ENCODE results near the gene CENPT. TPM values are rescaled to one million over a fixed set of nuclear protein-coding genes. Genes with fewer than 3 reads are reported as not detected.
A peak's percentile ranks its signal among the peaks of the same experiment; 100 is the strongest.

CENPT gene
- total and polyA plus RNA-seq, 2 of the 13 experiments (the other 11 are each of a cell fraction or from before 2014, with no cell fraction given), result 40.9 to 43.3 TPM

- TF ChIP-seq, protein P1, sequence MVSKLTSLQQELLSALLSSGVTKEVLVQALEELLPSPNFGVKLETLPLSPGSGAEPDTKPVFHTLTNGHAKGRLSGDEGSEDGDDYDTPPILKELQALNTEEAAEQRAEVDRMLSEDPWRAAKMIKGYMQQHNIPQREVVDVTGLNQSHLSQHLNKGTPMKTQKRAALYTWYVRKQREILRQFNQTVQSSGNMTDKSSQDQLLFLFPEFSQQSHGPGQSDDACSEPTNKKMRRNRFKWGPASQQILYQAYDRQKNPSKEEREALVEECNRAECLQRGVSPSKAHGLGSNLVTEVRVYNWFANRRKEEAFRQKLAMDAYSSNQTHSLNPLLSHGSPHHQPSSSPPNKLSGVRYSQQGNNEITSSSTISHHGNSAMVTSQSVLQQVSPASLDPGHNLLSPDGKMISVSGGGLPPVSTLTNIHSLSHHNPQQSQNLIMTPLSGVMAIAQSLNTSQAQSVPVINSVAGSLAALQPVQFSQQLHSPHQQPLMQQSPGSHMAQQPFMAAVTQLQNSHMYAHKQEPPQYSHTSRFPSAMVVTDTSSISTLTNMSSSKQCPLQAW (CRISPR knock-in tag; IDR thresholded peaks at IDR 0.05), result peak; percentile 94; the same call in 1 of the 2 replicates
- peak; percentile 96 for TF ChIP-seq ZFY (CRISPR knock-in tag; IDR thresholded peaks at IDR 0.05)
- TF ChIP-seq POLR2A (IDR thresholded peaks at IDR 0.05; ENCODE audit: insufficient read depth in 1 of 2, low read depth in 2 of 2, low read length in 2 of 2), result peak in 1 of 2 experiments; percentile 68; a peak in 1 of 4 replicates
- no peak for TF ChIP-seq AHDC1 (CRISPR knock-in tag; IDR thresholded peaks at IDR 0.05; ENCODE audit: borderline replicate concordance)
- TF ChIP-seq, protein P2, sequence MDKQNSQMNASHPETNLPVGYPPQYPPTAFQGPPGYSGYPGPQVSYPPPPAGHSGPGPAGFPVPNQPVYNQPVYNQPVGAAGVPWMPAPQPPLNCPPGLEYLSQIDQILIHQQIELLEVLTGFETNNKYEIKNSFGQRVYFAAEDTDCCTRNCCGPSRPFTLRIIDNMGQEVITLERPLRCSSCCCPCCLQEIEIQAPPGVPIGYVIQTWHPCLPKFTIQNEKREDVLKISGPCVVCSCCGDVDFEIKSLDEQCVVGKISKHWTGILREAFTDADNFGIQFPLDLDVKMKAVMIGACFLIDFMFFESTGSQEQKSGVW (CRISPR knock-in tag; IDR thresholded peaks at IDR 0.05; ENCODE audit: borderline replicate concordance), result no peak
- no peak; the same call in 1 of the 2 replicates for TF ChIP-seq MTF2 (CRISPR knock-in tag; IDR thresholded peaks at IDR 0.05; ENCODE audit: borderline replicate concordance)
- TF ChIP-seq ZNF468 (CRISPR knock-in tag; IDR thresholded peaks at IDR 0.05), result no peak
- no peak for TF ChIP-seq PCBP1 (IDR thresholded peaks at IDR 0.05; ENCODE audit: borderline replicate concordance, low read depth, low read length)
- TF ChIP-seq ZEB1 (IDR thresholded peaks at IDR 0.05; ENCODE audit: insufficient replicate concordance, low read depth), result peak; percentile 37
- peak; percentile 66 for TF ChIP-seq PPARG (CRISPR knock-in tag; conservative IDR thresholded peaks at IDR 0.05)
- 0 out of 2 replicates have a peak, but pooled peaks have one; percentile 39 for TF ChIP-seq POGZ (CRISPR knock-in tag; IDR thresholded peaks at IDR 0.05)
- TF ChIP-seq KDM6A (CRISPR knock-in tag; IDR thresholded peaks at IDR 0.05; ENCODE audit: low read depth), result no peak
- TF ChIP-seq IRX3 (CRISPR knock-in tag; IDR thresholded peaks at IDR 0.05; ENCODE audit: borderline replicate concordance, low read depth), result 0 out of 2 replicates have a peak, but pooled peaks have one; percentile 6
- TF ChIP-seq, protein P3, sequence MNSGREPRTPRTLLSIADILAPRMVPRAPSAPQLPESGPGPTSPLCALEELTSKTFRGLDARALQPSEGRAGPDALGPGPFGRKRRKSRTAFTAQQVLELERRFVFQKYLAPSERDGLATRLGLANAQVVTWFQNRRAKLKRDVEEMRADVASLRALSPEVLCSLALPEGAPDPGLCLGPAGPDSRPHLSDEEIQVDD (CRISPR knock-in tag; IDR thresholded peaks at IDR 0.05; ENCODE audit: borderline replicate concordance), result no peak
- TF ChIP-seq, protein P4, sequence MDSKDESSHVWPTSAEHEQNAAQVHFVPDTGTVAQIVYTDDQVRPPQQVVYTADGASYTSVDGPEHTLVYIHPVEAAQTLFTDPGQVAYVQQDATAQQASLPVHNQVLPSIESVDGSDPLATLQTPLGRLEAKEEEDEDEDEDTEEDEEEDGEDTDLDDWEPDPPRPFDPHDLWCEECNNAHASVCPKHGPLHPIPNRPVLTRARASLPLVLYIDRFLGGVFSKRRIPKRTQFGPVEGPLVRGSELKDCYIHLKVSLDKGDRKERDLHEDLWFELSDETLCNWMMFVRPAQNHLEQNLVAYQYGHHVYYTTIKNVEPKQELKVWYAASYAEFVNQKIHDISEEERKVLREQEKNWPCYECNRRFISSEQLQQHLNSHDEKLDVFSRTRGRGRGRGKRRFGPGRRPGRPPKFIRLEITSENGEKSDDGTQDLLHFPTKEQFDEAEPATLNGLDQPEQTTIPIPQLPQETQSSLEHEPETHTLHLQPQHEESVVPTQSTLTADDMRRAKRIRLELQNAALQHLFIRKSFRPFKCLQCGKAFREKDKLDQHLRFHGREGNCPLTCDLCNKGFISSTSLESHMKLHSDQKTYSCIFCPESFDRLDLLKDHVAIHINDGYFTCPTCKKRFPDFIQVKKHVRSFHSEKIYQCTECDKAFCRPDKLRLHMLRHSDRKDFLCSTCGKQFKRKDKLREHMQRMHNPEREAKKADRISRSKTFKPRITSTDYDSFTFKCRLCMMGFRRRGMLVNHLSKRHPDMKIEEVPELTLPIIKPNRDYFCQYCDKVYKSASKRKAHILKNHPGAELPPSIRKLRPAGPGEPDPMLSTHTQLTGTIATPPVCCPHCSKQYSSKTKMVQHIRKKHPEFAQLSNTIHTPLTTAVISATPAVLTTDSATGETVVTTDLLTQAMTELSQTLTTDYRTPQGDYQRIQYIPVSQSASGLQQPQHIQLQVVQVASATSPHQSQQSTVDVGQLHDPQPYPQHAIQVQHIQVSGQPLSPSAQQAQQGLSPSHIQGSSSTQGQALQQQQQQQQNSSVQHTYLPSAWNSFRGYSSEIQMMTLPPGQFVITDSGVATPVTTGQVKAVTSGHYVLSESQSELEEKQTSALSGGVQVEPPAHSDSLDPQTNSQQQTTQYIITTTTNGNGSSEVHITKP (CRISPR knock-in tag; IDR thresholded peaks at IDR 0.05; ENCODE audit: low read depth), result 0 out of 2 replicates have a peak, but pooled peaks have one; percentile 54
Measured at GRCh38 chr16:67841816-67842508, 5.5 kb downstream of the CENPT start, which contains the start of gene THAP11 (continued).
